Measurements from ENCODE around the gene DNAH7.

GRCh38 chr2:195961873-195962272 is 106.8 kb downstream of the DNAH7 start:
- TF ChIP-seq EZH2phosphoT487 (IDR thresholded peaks at IDR 0.05; ENCODE audit: unreplicated experiment) = no peak
- TF ChIP-seq, protein P1, sequence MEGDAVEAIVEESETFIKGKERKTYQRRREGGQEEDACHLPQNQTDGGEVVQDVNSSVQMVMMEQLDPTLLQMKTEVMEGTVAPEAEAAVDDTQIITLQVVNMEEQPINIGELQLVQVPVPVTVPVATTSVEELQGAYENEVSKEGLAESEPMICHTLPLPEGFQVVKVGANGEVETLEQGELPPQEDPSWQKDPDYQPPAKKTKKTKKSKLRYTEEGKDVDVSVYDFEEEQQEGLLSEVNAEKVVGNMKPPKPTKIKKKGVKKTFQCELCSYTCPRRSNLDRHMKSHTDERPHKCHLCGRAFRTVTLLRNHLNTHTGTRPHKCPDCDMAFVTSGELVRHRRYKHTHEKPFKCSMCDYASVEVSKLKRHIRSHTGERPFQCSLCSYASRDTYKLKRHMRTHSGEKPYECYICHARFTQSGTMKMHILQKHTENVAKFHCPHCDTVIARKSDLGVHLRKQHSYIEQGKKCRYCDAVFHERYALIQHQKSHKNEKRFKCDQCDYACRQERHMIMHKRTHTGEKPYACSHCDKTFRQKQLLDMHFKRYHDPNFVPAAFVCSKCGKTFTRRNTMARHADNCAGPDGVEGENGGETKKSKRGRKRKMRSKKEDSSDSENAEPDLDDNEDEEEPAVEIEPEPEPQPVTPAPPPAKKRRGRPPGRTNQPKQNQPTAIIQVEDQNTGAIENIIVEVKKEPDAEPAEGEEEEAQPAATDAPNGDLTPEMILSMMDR (conservative IDR thresholded peaks at IDR 0.05; ENCODE audit: low read depth in 2 of 2) = no peak
- TF ChIP-seq, protein P2, sequence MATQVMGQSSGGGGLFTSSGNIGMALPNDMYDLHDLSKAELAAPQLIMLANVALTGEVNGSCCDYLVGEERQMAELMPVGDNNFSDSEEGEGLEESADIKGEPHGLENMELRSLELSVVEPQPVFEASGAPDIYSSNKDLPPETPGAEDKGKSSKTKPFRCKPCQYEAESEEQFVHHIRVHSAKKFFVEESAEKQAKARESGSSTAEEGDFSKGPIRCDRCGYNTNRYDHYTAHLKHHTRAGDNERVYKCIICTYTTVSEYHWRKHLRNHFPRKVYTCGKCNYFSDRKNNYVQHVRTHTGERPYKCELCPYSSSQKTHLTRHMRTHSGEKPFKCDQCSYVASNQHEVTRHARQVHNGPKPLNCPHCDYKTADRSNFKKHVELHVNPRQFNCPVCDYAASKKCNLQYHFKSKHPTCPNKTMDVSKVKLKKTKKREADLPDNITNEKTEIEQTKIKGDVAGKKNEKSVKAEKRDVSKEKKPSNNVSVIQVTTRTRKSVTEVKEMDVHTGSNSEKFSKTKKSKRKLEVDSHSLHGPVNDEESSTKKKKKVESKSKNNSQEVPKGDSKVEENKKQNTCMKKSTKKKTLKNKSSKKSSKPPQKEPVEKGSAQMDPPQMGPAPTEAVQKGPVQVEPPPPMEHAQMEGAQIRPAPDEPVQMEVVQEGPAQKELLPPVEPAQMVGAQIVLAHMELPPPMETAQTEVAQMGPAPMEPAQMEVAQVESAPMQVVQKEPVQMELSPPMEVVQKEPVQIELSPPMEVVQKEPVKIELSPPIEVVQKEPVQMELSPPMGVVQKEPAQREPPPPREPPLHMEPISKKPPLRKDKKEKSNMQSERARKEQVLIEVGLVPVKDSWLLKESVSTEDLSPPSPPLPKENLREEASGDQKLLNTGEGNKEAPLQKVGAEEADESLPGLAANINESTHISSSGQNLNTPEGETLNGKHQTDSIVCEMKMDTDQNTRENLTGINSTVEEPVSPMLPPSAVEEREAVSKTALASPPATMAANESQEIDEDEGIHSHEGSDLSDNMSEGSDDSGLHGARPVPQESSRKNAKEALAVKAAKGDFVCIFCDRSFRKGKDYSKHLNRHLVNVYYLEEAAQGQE (IDR thresholded peaks at IDR 0.05; ENCODE audit: unreplicated experiment) = no peak
- no peak for TF ChIP-seq POLR2AphosphoS5 (IDR thresholded peaks at IDR 0.05; ENCODE audit: low read depth)
- TF ChIP-seq, protein P3, sequence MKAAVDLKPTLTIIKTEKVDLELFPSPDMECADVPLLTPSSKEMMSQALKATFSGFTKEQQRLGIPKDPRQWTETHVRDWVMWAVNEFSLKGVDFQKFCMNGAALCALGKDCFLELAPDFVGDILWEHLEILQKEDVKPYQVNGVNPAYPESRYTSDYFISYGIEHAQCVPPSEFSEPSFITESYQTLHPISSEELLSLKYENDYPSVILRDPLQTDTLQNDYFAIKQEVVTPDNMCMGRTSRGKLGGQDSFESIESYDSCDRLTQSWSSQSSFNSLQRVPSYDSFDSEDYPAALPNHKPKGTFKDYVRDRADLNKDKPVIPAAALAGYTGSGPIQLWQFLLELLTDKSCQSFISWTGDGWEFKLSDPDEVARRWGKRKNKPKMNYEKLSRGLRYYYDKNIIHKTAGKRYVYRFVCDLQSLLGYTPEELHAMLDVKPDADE (IDR thresholded peaks at IDR 0.05) = no peak
- TF ChIP-seq EZH2 (IDR thresholded peaks at IDR 0.05; ENCODE audit: low read depth, unreplicated experiment) = no peak
